MM.1S (cell line): ENCODE data around the gene ARHGAP32.
"Not testable (repeated sequence)": the region's sequence is repeated elsewhere in the genome, so short reads cannot be mapped to it uniquely, and the experiment has no call there.

Source experiments
- DNase-seq: peaks from one replicate; pipeline ENCODE4 v3.0.0-alpha.2; 2015
- H2AFZ ChIP-seq: fragments of 300-600 bp; sonication (generic); 2 replicates; pipeline ENCODE4 v1.6.0; 2016; ENCODE audit warnings: antibody characterized with exemption, low read length
- H3F3A ChIP-seq: fragments of 300-600 bp; sonication (generic); 2 replicates; pipeline ENCODE4 v1.6.1; 2016; ENCODE audit warnings: mild to moderate bottlenecking, antibody characterized with exemption, low read length, moderate library complexity, mixed read lengths; ENCODE audit not compliant: insufficient read depth
- H3K27ac ChIP-seq: fragments of 300-600 bp; sonication (generic); 2 replicates; pipeline ENCODE4 v1.5.1; 2016; ENCODE audit warnings: mild to moderate bottlenecking, low read length
- H3K27me3 ChIP-seq: fragments of 300-600 bp; sonication (generic); replicated peaks from 2 replicates; pipeline ENCODE4 v1.6.0; 2016; ENCODE audit warnings: low read length; ENCODE audit not compliant: insufficient read depth
- H3K36me3 ChIP-seq: fragments of 300-600 bp; sonication (generic); replicated peaks from 2 replicates; pipeline ENCODE4 v1.6.1; 2016; ENCODE audit warnings: mild to moderate bottlenecking, low read length, mixed read lengths; ENCODE audit not compliant: insufficient read depth
- H3K4me1 ChIP-seq: fragments of 300-600 bp; sonication (generic); 2 replicates; pipeline ENCODE4 v1.6.1; 2016; ENCODE audit warnings: low read length, mixed read lengths
- H3K4me2 ChIP-seq: fragments of 300-600 bp; sonication (generic); 2 replicates; pipeline ENCODE4 v1.6.0; 2016; ENCODE audit warnings: low read depth, low read length
- H3K4me3 ChIP-seq: fragments of 300-600 bp; sonication (generic); 2 replicates; pipeline ENCODE4 v1.5.1; 2016; ENCODE audit warnings: low read length, mixed read lengths
- H3K79me2 ChIP-seq: fragments of 300-600 bp; sonication (generic); 2 replicates; pipeline ENCODE4 v1.6.1; 2016; ENCODE audit warnings: mixed run types, low read length, mixed read lengths
- H3K9ac ChIP-seq: fragments of 300-600 bp; sonication (generic); 2 replicates; pipeline ENCODE4 v1.6.1; 2016; ENCODE audit warnings: low read length, mixed read lengths
- H3K9me2 ChIP-seq: fragments of 300-600 bp; sonication (generic); replicated peaks from 2 replicates; pipeline ENCODE4 v1.6.1; 2016; ENCODE audit warnings: mild to moderate bottlenecking, low read length, mixed read lengths; ENCODE audit not compliant: insufficient read depth
- H3K9me3 ChIP-seq: fragments of 300-600 bp; sonication (generic); replicated peaks from 2 replicates; pipeline ENCODE4 v1.6.1; 2016; ENCODE audit warnings: mild to moderate bottlenecking, low read length, mixed read lengths; ENCODE audit not compliant: insufficient read depth
- H4K20me1 ChIP-seq: fragments of 300-600 bp; sonication (generic); 2 replicates; pipeline ENCODE4 v1.6.1; 2016; ENCODE audit warnings: mild to moderate bottlenecking, low read length, moderate library complexity, mixed read lengths; ENCODE audit not compliant: insufficient read depth
- CTCF ChIP-seq: fragments of 300-600 bp; sonication (generic); IDR thresholded peaks from 2 replicates; pipeline ENCODE4 v1.5.1; 2016; ENCODE audit warnings: antibody characterized with exemption, low read length, mixed read lengths
- EZH2 ChIP-seq: fragments of 300-600 bp; sonication (generic); optimal IDR thresholded peaks from 2 replicates; pipeline ENCODE3; 2017; ENCODE audit warnings: low read depth, mild to moderate bottlenecking, antibody characterized with exemption, low read length, mixed read lengths
- EZH2phosphoT487 ChIP-seq: fragments of 300-600 bp; sonication (generic); IDR thresholded peaks from 2 replicates; pipeline ENCODE4 v1.6.1; 2018; ENCODE audit warnings: antibody characterized with exemption, low read length

Gene ARHGAP32

DNA sequence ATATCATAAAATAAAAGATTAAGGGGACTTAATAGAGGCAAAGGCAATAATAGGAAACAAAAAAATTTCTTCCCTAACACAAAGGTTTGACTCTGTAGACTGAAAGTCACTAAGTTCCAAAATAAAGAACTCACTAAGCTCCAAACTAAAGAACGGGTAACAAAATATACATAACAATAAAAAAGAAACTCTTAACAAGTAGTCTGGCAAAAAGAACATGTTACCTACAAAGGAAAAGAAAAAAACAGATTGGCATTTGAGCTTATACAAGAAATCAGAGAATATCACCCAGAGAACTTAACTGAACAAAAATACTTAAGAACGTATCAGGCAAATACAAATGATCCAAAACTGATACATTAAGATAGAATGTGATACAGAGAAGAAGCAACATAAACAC lies 7.5 kb downstream of the ARHGAP32 start:
- TF ChIP-seq EZH2 (no peak), EZH2phosphoT487 (no peak), CTCF (no peak)
- no peak overlapping the region for H3K4me2 ChIP-seq

GRCh38 chr11:129167315-129167714 lies 24.8 kb downstream of the ARHGAP32 start:
- Histone ChIP-seq H3K4me2 (no peak overlapping the region), H3K79me2 (no peaks in the 10 kb centered on the region), H4K20me1 (no peaks in the 10 kb centered on the region), H3K9me2 (no peaks in the 10 kb centered on the region), H3K9ac (no peak overlapping the region), H3K9me3 (no peaks in the 10 kb centered on the region), H3K36me3 (no peaks in the 10 kb centered on the region), H2AFZ (no peak overlapping the region), H3K27me3 (no peaks in the 10 kb centered on the region), H3K4me3 (no peak overlapping the region), H3K4me1 (no peaks in the 10 kb centered on the region), H3K27ac (no peak overlapping the region), H3F3A (no peaks in the 10 kb centered on the region)
- no peak for DNase-seq
- TF ChIP-seq CTCF (no peak), EZH2 (no peak), EZH2phosphoT487 (no peak)

More for the DNA sequence above, 7.5 kb downstream of the ARHGAP32 start:
- no peak for DNase-seq
- H3K9me3 ChIP-seq: no peaks in the 10 kb centered on the region
- no peaks in the 10 kb centered on the region for H3F3A ChIP-seq
- no peaks in the 10 kb centered on the region for H3K9me2 ChIP-seq
- H3K27ac ChIP-seq: no peak overlapping the region
- H3K4me1 ChIP-seq: no peaks in the 10 kb centered on the region
- H3K27me3 ChIP-seq: no peaks in the 10 kb centered on the region
- H4K20me1 ChIP-seq: no peaks in the 10 kb centered on the region
- H3K4me3 ChIP-seq: no peak overlapping the region
- no peaks in the 10 kb centered on the region for H3K79me2 ChIP-seq
- no peak overlapping the region for H3K9ac ChIP-seq
- H3K36me3 ChIP-seq: no peaks in the 10 kb centered on the region
- no peak overlapping the region for H2AFZ ChIP-seq

GRCh38 chr11:129163714-129164164 lies 28.4 kb downstream of the ARHGAP32 start:
- no peaks in the 10 kb centered on the region for H3K4me1 ChIP-seq
- no peaks in the 10 kb centered on the region for H3K9me3 ChIP-seq
- no peak overlapping the region for H3K27ac ChIP-seq
- no peak overlapping the region for H2AFZ ChIP-seq
- no peaks in the 10 kb centered on the region for H3K36me3 ChIP-seq
- no peak for TF ChIP-seq EZH2phosphoT487
- no peak for TF ChIP-seq EZH2
- no peak for TF ChIP-seq CTCF
- DNase-seq: no peak
- no peaks in the 10 kb centered on the region for H3K9me2 ChIP-seq
- no peaks in the 10 kb centered on the region for H3K27me3 ChIP-seq
- no peaks in the 10 kb centered on the region for H3K79me2 ChIP-seq
- H3K4me2 ChIP-seq: no peak overlapping the region
- H3F3A ChIP-seq: no peaks in the 10 kb centered on the region
- H4K20me1 ChIP-seq: no peaks in the 10 kb centered on the region
- no peak overlapping the region for H3K9ac ChIP-seq
- no peak overlapping the region for H3K4me3 ChIP-seq

DNA sequence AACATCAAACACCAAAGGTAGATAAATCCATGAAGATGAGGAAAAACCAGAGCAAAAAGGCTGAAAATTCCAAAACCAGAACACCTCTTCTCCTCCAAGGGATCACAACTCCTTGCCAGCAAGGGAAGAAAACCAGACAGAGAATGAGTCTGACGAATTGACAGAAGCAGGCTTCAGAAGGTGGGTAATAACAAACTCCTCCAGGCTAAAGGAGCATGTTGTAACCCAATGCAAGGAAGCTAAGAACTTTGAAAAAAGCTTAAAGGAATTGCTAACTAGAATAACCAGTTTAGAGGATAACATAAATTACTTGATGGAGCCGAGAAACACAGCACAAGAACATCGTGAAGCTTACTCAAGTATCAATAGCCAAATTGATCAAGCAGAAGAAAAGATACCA lies 35.0 kb downstream of the ARHGAP32 start:
- not testable (repeated sequence) for H3K9me3 ChIP-seq, H3K27ac ChIP-seq, H3K36me3 ChIP-seq, H3K79me2 ChIP-seq, H3K9me2 ChIP-seq, H3K27me3 ChIP-seq, H2AFZ ChIP-seq, H3K4me3 ChIP-seq, H3K9ac ChIP-seq, DNase-seq, H3F3A ChIP-seq, H4K20me1 ChIP-seq, H3K4me1 ChIP-seq, H3K4me2 ChIP-seq
